NCI-H345 treated with DMSO at 0.1 percent for 48 hours (cell line): ENCODE measurements around the gene SEC23B.
"Not testable (repeated sequence)": the region's sequence is repeated elsewhere in the genome, so short reads cannot be mapped to it uniquely, and the experiment has no call there.

Experiments
- DNase-seq: peaks from one replicate; lab custom pipeline; 2025; ENCODE audit not compliant: unreplicated experiment; lab: John Stamatoyannopoulos, UW

Gene SEC23B

DNA sequence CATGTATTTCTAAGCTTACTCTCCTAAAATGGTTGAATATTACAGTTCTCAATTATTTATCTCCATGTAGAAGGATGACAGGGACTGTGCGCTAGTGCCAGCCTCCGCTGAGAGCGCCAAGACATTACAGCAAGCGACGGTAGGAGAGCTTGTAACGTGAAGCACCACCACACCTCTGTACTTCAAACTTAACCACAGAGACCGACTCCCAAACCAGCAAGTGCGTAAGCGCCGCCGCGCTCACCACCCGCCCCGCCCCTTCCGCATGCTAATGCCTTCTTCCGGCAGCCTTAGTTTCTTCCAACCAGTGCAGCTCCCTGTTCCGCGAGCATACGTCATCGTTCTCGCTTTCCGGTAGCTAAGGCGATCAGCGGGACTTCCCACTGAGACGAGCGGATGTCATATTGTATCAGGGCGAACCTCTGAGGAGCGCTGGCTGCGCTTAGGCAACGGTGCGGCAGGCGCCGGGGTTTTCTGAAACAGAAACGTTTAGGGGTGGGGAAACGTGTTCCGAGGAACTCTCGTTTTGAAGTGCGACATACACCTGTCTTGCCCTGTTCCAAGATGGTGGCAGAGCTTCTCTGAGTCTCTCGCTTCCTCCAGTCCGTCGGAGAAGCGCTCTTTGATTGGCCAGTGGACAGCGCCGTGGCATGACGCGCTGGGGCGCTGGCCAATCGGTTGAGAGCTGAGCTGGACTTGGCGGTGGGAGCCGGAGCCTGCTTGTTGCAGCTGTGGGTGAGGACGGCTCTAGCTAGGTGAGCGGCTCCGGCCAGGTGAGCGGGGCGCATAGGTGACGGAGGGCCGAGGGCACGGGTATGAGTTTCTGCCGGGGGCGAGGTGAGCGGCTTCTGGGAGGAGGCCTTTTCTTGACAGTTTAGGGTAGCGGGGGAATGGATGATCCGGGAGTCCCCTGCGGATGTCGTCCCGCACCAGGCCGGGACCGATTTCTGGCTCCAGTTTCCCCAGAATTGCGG, at the start of gene SEC23B:
SEC23B (plus strand) TSS at position 723 of the 974 bp plus-strand sequence. CDS start 2,896 bp downstream, outside the sequence.
- DNase-seq: peak; percentile 99

DNA sequence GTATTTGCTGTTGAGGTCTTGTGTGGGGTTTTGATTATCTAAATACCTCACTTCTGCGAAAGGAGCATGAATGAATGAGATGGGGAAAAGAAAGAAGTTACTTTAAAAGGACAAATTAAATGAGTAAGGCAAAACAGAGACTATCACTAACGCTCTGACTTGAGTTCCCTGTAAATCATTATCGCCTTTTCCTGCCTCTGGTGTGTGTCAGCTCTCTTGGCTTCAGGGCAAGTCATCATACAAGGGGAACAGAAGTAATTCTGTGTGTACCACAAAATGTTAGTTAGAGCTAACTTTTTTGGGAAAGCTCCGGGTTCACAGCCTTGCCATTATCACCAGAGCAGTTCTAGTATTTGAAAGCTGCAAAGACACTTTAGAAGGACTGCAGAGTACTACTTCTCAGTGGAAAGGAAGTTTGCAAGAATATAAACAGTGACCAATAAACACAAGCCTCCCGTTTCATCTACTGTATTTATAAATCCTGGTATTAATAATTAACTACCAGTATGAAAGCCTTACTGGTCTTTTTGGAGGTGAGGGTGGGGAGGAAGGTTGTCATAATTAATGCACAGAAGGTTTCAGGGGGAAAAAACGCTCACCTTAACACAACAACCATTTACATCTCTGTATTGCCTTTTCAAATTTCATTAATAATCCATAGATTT, 42.1 kb upstream of the SEC23B start:
- DNase-seq: no peak

DNA sequence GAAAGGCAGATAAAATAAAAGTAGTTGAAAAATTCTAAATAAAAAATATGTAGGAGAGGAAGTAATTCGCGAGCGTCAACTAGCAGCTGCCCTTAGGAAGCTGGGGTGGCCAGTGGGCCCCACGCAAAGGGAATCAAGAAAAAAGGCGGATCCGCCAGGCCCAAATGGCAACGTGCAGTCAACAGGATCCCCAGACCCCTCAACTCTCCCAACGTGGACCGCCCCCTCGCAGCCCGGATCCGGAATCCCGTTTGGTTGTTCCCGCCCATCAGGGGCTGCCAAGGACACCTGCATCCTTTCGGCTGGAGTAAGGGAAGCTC, 41.2 kb upstream of the SEC23B start:
- DNase-seq: peak; percentile 64

DNA sequence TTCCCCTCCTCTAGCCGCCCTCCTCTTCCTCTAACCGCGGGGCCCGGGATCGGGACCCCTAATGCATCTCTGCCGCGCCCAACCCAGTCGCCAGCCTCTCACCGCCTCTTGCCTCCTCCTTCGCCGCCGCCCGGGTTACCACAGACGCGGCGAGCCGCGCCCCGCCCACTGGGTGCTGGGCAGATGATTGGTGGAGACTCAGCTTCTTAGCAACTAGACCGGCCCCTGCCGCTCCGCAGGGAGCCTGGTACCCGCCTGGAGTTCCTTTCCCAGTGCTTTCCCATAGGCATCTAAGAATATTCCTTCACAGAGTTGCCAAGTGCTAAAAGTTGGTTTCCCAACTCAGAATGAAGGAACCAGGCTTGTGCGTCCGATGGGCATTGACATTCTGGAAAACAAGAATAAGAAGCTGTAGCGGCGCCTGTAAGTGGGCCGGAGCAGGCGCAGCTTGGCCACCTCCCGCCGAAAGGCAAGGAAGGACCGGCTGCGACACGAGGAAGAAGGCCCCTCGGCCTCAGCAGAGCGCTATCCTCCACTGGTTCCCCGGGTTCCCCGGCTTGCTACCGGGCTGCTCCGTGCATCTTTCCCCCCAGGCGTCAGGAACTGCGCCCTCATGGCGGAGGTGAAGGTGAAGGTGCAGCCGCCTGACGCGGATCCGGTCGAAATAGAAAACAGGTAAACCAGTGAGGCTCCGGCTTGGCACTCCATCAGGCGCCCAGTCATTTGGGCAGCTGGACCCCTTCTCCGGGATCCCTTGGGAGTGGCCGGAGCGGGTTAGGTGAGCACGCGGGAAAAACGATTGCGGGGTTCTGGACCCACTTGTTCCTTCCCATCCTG, 40.6 kb upstream of the SEC23B start, which contains the start of the genes DZANK1 and POLR3F:
DZANK1 (minus strand) TSS at position 137 of the 837 bp plus-strand sequence. CDS start 1,672 bp downstream, outside the sequence.
POLR3F (plus strand) TSS at position 497 of the 837 bp plus-strand sequence; CDS start at position 614, 117 bp downstream.
- peak; percentile 97 for DNase-seq

DNA sequence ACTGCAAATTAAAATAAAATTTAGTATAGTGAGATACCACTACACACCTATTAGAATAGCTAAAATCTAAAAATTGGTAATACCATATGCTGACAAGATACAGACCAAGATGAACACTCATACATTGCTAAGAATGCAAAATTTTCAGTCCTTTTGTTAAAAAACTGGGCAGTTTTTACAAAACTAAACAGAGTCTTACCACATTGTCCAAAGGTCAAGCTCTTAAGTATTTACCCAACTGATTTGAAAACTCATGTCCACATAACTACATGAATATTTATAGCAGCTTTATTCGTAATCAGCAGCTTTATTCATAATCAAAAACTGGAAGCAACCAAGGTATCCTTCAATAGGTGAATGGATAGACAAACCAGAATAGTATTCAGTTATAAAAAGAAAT, 30.5 kb upstream of the SEC23B start:
- no peak for DNase-seq

DNA sequence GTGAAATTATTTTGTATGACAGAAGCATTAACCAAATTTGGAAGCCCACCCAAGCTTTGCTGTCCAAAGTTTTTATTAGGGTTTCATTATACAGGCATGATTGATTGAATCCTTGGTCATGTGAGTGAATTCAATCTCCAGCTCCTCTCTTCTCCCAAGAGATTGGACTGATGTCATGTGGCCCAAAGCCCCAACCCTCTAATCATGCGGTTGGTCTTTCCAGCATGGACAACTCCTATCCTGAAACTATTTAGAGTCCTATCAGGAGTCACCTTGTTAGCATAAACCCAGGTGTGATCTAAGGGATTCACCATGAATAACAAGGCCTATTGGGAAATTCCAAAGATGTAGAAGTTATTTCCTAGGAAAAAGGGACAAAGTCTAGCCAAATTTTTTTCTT, 29.9 kb upstream of the SEC23B start:
- no peak for DNase-seq

DNA sequence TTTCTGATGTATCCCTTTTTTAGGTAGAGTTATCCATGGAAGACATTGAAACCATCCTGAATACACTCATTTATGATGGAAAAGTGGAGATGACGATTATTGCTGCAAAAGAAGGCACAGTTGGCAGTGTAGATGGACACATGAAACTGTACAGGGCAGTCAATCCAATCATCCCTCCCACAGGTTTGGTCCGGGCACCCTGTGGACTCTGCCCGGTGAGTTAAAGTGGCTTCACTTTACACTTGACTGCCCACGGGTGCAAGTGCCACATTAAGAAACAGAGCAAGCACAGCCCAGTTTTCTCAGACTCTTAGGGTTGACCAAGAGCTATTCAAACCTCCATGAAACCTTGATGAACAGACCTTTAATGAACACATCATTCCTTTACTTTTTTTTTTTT, 26.1 kb upstream of the SEC23B start:
- no peak for DNase-seq

DNA sequence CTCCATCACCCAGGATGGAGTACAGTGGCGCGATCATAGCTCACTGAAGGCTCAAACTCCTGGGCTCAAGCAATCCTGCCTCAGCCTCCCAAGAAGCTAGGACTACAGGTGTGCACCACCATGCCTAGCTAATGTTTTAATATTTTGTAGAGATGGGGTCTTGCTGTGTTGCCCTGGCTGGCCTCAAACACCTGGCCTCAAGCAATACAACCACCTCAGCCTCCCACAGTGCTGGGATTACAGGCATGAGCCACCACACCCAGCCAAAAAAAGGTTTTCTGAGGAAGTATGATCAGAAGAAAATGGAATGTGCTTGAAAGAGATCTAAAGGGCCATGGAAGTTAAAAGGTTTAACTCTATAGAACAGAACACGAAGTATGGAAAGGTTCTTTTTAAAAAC, 19.4 kb upstream of the SEC23B start:
- no peak for DNase-seq

DNA sequence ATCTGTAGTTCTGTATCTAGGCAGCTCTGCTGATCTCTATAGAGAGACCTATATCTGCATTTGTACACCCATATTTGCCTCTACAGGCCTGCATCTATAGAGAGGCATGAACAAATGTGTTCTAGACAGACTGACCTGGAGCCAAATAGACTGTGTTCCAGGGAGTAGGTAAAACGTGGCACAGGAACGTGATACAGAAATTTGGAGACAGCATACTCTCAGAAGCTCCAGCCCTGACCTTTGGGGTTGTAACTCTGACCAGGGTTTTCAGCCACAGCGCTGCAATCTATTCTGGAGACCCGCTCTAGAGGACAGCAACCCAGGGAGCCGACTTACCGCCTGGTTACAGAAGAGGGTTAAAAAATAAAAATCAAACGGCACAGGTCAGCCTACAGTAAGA, 11.7 kb upstream of the SEC23B start:
- no peak for DNase-seq

DNA sequence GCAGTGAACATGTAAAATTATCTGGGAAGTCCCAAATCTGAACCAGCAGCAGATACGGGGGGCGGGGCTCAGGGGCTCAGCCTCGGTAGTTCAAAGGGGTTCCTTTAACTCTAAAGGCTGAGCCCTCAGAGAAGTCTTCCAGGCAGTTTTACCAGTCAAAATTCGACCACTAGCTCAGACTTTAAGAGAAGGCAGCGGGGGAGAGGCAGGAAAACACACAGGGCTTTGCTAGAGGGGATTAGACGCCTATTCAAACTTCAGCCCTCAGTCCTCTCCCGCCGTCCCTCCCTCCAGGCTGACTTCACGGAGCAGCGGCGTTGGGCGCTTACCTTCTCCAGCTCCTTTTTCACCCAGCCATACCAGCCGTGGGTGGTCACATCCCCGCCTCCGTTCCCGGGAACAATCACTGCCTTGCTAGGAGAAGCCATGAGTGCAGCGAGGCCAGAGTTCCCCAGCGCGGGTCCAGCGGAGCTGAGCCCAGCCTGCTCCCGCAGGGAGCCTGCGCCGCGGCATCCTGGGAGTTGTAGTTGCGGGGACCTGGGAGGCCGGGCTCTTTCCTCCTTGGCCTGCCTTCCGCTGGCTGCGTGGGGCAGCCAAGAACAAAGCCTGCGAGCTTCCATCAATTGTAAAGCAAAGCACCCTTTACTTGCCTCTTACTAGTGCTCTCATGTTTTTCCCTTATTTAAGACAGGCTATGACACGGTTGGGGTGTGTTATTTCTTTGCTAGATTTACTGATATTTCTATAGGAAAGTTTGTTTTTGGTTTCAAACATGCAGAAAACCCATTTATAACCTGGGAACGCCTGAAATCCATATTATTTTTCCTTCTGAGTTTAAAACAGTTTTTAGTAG, 10.8 kb upstream of the SEC23B start, which contains the start of gene RBBP9:
RBBP9 (minus strand) TSS at position 486 of the 853 bp plus-strand sequence; CDS start at position 428, 58 bp downstream.
- peak; percentile 90 for DNase-seq

DNA sequence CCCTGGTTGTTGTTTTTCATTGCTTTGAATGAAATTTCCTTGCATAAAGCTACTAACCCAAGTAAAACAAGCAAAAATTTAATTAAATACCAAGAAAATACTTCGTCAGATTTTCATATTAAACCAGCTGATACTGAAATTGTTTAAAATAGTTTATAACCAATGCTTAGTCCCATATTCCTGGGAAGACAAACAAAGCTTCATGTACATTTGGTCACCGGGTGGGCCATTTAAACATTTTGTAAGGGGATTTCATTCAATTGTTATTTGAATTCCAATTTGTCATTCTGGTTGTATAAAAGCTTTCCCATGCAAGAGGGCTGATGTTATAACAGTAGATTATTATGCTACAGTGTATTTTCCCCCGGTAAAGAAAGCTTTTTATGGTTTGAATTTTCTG, 10.1 kb upstream of the SEC23B start:
- no peak for DNase-seq

DNA sequence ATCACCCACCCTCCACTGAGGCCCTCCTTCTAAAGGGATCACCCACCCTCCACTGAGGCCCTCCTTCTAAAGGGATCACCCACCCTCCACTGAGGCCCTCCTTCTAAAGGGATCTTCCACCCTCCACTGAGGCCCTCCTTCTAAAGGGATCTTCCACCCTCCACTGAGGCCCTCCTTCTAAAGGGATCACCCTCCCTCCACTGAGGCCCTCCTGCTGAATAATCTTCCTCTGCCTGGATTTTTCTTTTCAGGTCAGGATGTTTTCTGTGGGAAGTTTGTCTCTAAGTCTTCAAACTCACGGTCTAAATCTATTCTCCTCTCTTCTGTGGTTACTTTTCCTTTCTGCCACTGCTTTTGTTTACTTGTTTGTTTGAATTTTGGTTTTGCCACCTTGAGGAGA, 6.1 kb upstream of the SEC23B start:
- DNase-seq: not testable (repeated sequence)

DNA sequence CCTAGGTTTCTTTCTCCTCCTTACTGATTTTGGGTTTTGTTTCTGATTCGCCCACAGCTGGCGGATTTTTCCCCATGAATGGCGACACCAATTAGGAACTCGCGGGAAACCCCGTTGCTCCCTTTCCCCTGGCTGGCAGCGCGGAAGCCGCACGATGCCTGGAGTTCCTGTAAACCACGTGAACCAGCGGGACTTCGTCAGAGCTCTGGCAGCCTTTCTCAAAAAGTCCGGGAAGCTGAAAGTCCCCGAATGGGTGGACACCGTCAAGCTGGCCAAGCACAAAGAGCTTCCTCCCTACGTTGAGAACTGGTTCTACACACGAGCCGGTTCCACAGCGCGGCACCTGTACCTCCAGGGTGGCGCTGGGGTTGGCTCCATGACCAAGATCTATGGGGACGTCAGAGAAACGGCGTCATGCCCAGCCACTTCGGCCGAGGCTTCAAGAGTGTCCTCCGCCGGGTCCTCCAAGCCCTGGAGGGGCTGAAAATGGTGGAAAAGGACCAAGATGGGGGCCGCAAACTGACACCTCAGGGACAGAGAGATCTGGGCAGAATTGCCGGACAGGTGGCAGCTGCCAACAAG, 3.2 kb upstream of the SEC23B start:
- DNase-seq: no peak

DNA sequence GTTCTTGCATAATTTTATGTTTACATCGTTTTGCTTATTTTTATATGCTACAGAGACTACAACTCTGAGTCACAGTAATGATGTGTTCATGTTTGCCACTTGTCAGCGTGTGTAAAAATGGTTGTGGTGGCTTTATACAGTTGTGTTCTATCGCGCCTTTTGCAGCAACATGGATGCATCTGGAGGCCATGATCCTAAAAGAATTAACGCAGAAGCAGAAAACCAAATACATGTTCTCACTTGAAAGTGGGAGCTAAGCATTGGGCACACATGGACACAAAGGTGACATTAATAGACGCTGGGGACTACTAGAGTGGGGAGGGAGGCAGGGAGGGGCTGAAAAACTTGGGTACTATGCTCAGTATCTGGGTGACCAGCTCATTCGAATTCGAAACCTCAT, 996 bp upstream of the SEC23B start:
- no peak for DNase-seq

DNA sequence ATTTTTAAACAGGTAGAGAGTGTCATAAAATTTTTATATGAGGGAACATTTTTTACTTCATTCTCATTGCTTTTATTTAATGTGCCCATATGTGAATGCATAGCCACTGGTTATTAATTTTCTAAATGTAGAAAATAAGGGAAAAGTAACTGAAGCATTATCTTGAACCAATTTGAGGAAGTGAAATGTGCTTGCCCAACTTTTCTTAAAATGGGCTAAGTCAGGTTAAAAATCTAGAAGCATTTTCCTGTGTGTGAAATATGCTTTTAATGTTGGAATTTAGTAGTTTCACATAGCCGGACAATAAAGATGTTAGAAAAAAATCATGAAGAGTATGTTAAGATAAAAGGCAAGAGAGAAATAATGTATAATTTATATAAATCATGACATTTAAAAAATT, 3.8 kb downstream of the SEC23B start:
- DNase-seq: no peak

DNA sequence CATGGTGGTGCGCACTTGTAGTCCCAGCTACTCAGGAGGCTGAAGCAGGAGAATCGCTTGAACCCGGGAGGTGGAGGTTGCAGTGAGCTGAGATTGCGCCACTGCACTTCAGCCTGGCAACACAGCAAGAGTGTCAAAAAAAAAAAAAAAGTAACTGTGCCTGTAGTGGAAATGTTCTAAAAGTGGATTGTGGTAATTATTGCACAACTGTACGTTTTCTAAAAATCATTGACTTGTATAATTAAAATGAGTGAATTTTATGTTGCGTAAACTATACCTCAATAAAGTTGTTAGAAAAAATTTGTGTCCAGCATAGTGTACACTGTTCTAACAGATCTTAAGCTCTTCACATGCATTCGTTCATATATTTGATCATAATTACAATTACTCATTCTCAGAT, 5.5 kb downstream of the SEC23B start:
- DNase-seq: no peak

DNA sequence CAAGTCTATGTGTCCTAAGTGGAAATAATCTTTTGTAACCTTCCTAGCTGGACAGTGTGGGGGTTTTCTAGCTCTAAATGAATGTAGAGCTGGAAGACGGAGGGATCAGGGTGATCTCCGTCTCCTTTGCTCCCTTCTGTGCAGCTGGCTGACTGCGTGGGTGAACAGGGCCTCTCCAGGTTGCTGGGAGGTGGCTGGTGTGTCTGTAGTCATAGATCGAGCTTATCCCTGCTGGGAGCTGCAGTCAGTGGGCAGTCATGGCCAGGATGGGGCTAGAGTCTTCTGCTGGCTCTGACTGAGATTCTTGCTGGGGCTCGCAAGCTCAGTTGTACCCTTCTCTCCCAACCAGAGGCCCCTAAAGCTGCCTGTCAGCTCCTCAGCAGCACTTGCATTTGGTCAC, 6.4 kb downstream of the SEC23B start:
- no peak for DNase-seq

DNA sequence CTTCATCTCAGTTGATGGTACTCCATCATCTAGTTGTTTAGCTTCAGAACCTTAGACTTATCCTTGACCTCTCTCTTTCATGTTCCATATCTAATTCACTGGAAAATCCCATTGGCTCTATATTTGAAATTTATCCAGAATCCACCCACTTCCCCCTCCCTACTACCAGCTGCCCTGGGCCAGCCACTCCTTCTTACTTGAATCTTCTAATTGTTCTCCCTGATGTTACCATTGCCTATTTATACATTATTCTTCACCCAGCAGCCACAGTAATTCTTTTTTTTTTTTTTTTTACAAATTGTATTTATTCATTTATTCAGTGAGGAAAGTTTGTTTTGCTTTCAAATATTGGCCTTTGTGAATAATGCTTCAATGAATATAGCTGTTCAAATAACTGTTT, 8.2 kb downstream of the SEC23B start:
- no peak for DNase-seq

DNA sequence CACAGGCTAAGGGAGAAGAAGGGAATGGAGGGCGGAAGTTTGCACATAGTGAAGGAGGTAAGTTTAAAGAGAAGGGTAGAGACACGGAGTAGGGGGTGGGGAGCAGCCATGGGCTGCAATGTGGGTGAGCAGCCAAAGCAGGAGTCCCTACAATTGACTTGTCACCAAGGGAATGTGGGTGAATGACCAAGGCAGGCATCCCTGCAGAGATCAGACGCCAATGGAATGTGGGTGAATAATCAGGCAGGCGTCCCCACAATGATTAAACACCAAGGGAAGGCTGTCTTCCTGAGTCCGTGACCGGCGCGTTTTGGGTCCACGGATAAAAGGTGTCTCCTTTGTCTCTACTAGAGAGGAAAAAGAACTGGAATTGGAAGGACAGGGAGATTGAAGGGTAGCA, 14.3 kb downstream of the SEC23B start:
- DNase-seq: not testable (repeated sequence)

DNA sequence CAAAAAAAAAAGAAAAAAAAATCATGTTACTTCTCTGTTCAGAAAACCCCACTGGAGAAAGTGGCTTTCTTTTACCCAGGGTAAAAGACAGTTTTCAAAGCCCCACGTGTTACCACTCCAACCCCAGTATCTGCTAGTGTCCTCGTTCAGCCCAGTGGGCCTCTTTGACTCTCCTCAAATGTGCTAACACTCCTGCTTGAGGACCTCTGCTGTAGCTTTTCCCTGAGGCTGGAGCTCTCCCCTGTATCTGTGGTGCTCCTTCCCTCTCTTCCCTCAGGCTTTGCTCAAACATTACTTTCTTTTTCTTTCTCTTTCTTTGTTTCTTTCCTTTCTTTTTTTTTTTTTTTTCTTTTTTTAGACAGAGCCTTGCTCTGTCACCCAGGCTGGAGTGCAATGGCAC, 15.3 kb downstream of the SEC23B start:
- DNase-seq: no peak
